HEK293 (cell line): ENCODE results near the gene USP6NL.

Experiments
- CTCF ChIA-PET: fragments of 350-600 bp; formaldehyde crosslinking; extraction: SDS; loops from one replicate; lab custom pipeline; 2021; ENCODE audit warnings: antibody characterized with exemption; lab: Yijun Ruan, JAX
- POLR2A ChIA-PET: fragments of 300-600 bp; formaldehyde crosslinking; extraction: SDS; loops from one replicate; lab custom pipeline; 2020; ENCODE audit warnings: antibody characterized with exemption, inconsistent platforms; lab: Yijun Ruan, JAX
- H3K27ac ChIP-seq: fragments of 200-500 bp; sonication (Bioruptor generic); 2 replicates; pipeline ENCODE4 v1.5.1; 2014; ENCODE audit warnings: low read depth, low read length, control low read depth, inconsistent platforms; ENCODE audit errors: extremely low read depth
- H3K36me3 ChIP-seq, 2 experiments: fragments of 200-500 bp in 1 of 2; sonication (Bioruptor generic) in 1 of 2; 1 replicate in 1 of 2; 2 replicates in 1 of 2; pipeline ENCODE4 v1.5.1; 2014 to 2017; ENCODE audit warnings: inconsistent platforms in 2 of 2, low read length in 2 of 2; ENCODE audit not compliant: control insufficient read depth in 2 of 2, insufficient read depth in 1 of 2
- H3K4me1 ChIP-seq: fragments of 200-500 bp; sonication (Bioruptor generic); 2 replicates; pipeline ENCODE4 v1.5.1; 2014; ENCODE audit warnings: mild to moderate bottlenecking, low read length, inconsistent platforms; ENCODE audit not compliant: control insufficient read depth, insufficient read depth
- H3K4me3 ChIP-seq: 2 replicates; pipeline ENCODE4 v1.5.1; 2011; ENCODE audit warnings: low read depth, mild to moderate bottlenecking, control low read depth, low read length, moderate library complexity
- H3K9me3 ChIP-seq: fragments of 200-500 bp; sonication (Bioruptor generic); 2 replicates; pipeline ENCODE4 v1.5.1; 2014; ENCODE audit warnings: low read depth, low read length, inconsistent platforms; ENCODE audit not compliant: control insufficient read depth, insufficient read depth
- GLIS2 ChIP-seq: fragments of 450-650 bp; formaldehyde crosslinking; IDR thresholded peaks from 2 replicates; pipeline ENCODE4 v1.5.1; 2016; ENCODE audit warnings: missing biosample characterization, missing genetic modification characterization
- IKZF3 ChIP-seq: fragments of 450-650 bp; IDR thresholded peaks from 2 replicates; pipeline ENCODE4 v1.5.0; 2018; ENCODE audit warnings: missing biosample characterization, mild to moderate bottlenecking, missing genetic modification characterization, moderate library complexity
- OSR2 ChIP-seq: fragments of 450-650 bp; formaldehyde crosslinking; IDR thresholded peaks from 2 replicates; pipeline ENCODE4 v1.5.1; 2016; ENCODE audit warnings: missing biosample characterization, missing genetic modification characterization
- SALL2 ChIP-seq: fragments of 450-650 bp; formaldehyde crosslinking; IDR thresholded peaks from 2 replicates; pipeline ENCODE4 v1.5.0; 2017; ENCODE audit warnings: missing biosample characterization, mild to moderate bottlenecking, missing genetic modification characterization, borderline replicate concordance
- TSHZ1 ChIP-seq: fragments of 450-650 bp; formaldehyde crosslinking; IDR thresholded peaks from 2 replicates; pipeline ENCODE4 v1.5.1; 2016; ENCODE audit warnings: missing biosample characterization, missing genetic modification characterization, borderline replicate concordance
- ZBTB44 ChIP-seq: fragments of 450-650 bp; IDR thresholded peaks from 2 replicates; pipeline ENCODE4 v1.5.1; 2018; ENCODE audit warnings: missing biosample characterization, mild to moderate bottlenecking, missing genetic modification characterization
- ZNF112 ChIP-seq: fragments of 450-650 bp; formaldehyde crosslinking; IDR thresholded peaks from 2 replicates; pipeline ENCODE4 v1.5.0; 2017; ENCODE audit warnings: missing biosample characterization, missing genetic modification characterization
- ZNF175 ChIP-seq: fragments of 450-650 bp; formaldehyde crosslinking; IDR thresholded peaks from 2 replicates; pipeline ENCODE4 v1.5.1; 2016; ENCODE audit warnings: missing biosample characterization, missing genetic modification characterization
- ZNF24 ChIP-seq: fragments of 450-650 bp; formaldehyde crosslinking; IDR thresholded peaks from 2 replicates; pipeline ENCODE4 v1.5.1; 2016; ENCODE audit warnings: missing biosample characterization, missing genetic modification characterization
- ZNF292 ChIP-seq: fragments of 450-650 bp; formaldehyde crosslinking; IDR thresholded peaks from 2 replicates; pipeline ENCODE4 v1.5.1; 2016; ENCODE audit warnings: low read depth, missing biosample characterization, missing genetic modification characterization, borderline replicate concordance
- ZNF600 ChIP-seq: fragments of 450-650 bp; formaldehyde crosslinking; IDR thresholded peaks from 2 replicates; pipeline ENCODE4 v1.5.1; 2016; ENCODE audit warnings: missing biosample characterization, missing genetic modification characterization
- ZNF621 ChIP-seq: fragments of 450-650 bp; formaldehyde crosslinking; IDR thresholded peaks from 2 replicates; pipeline ENCODE4 v1.5.1; 2017; ENCODE audit warnings: missing biosample characterization, missing genetic modification characterization
- ZSCAN16 ChIP-seq: fragments of 450-650 bp; formaldehyde crosslinking; IDR thresholded peaks from 2 replicates; pipeline ENCODE4 v1.5.1; 2016; ENCODE audit warnings: missing biosample characterization, missing genetic modification characterization
- ZSCAN23 ChIP-seq: fragments of 450-650 bp; formaldehyde crosslinking; IDR thresholded peaks from 2 replicates; pipeline ENCODE4 v1.5.1; 2016; ENCODE audit warnings: missing biosample characterization, missing genetic modification characterization
- TF ChIP-seq, protein P1 (sequence below): fragments of 450-650 bp; formaldehyde crosslinking; IDR thresholded peaks from 2 replicates; pipeline ENCODE4 v1.5.1; 2017; ENCODE audit warnings: missing biosample characterization, mild to moderate bottlenecking, missing genetic modification characterization, moderate library complexity
- TF ChIP-seq, protein P2 (sequence below): fragments of 450-650 bp; formaldehyde crosslinking; IDR thresholded peaks from 2 replicates; pipeline ENCODE4 v1.5.1; 2017; ENCODE audit warnings: missing biosample characterization, missing genetic modification characterization

The USP6NL gene

DNA sequence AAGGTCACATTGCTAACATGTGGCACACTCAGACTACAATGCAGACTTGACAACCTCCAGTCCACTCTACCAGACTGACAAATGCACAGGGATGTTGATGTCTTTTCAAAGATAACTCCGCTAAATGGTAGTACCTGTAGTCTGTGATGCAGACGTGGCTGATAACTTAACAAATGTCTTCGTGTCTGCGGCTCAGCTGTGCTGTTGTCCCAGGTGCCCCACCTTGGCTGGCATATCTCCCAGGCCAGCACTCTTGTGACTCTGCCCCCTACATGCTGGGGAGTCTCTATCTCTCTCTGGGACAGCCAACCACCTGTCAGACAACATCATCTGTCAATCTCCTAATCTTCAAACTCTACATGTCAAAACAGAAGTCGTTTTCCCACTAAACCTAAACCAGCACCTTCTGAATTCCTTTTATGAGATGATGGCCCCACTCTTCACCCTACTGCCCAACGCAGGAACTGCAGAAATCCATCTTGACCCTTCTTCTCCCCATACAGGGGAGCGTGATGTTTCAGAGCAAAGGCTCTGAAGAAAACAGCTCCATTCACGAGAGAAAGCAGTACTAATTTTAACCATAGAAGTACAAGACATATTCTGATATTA is 156.4 kb downstream of the USP6NL start:
- POLR2A ChIA-PET: no interaction called here

More for the DNA sequence above, 156.4 kb downstream of the USP6NL start:
- no peak overlapping the region for H3K27ac ChIP-seq
- TF ChIP-seq OSR2 (tag by site-specific recombination): no peak
- TF ChIP-seq ZNF621 (tag by site-specific recombination): no peak
- no peak for TF ChIP-seq ZNF600
- no peak for TF ChIP-seq ZNF112 (tag by site-specific recombination)
- TF ChIP-seq ZNF24 (tag by site-specific recombination): no peak
- TF ChIP-seq, protein P1, sequence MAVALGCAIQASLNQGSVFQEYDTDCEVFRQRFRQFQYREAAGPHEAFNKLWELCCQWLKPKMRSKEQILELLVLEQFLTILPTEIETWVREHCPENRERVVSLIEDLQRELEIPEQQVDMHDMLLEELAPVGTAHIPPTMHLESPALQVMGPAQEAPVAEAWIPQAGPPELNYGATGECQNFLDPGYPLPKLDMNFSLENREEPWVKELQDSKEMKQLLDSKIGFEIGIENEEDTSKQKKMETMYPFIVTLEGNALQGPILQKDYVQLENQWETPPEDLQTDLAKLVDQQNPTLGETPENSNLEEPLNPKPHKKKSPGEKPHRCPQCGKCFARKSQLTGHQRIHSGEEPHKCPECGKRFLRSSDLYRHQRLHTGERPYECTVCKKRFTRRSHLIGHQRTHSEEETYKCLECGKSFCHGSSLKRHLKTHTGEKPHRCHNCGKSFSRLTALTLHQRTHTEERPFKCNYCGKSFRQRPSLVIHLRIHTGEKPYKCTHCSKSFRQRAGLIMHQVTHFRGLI (tag by site-specific recombination): no peak
- TF ChIP-seq ZBTB44 (tag by site-specific recombination): no peak
- TF ChIP-seq ZNF292 (tag by site-specific recombination): no peak
- no peak for TF ChIP-seq ZSCAN23 (tag by site-specific recombination)
- TF ChIP-seq TSHZ1: no peak
- TF ChIP-seq IKZF3 (tag by site-specific recombination): no peak
- TF ChIP-seq SALL2: no peak
- no peak for TF ChIP-seq ZSCAN16 (tag by site-specific recombination)
- TF ChIP-seq GLIS2 (tag by site-specific recombination): no peak
- TF ChIP-seq, protein P2, sequence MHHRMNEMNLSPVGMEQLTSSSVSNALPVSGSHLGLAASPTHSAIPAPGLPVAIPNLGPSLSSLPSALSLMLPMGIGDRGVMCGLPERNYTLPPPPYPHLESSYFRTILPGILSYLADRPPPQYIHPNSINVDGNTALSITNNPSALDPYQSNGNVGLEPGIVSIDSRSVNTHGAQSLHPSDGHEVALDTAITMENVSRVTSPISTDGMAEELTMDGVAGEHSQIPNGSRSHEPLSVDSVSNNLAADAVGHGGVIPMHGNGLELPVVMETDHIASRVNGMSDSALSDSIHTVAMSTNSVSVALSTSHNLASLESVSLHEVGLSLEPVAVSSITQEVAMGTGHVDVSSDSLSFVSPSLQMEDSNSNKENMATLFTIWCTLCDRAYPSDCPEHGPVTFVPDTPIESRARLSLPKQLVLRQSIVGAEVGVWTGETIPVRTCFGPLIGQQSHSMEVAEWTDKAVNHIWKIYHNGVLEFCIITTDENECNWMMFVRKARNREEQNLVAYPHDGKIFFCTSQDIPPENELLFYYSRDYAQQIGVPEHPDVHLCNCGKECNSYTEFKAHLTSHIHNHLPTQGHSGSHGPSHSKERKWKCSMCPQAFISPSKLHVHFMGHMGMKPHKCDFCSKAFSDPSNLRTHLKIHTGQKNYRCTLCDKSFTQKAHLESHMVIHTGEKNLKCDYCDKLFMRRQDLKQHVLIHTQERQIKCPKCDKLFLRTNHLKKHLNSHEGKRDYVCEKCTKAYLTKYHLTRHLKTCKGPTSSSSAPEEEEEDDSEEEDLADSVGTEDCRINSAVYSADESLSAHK (tag by site-specific recombination): no peak
- TF ChIP-seq ZNF175 (tag by site-specific recombination): no peak
- CTCF ChIA-PET: interaction anchor here (1.2 kb wide), 1 partner anchor 31 kb away, joined by 5 read pairs; no protein-coding TSS in a partner anchor
- no peaks in the 10 kb centered on the region for H3K9me3 ChIP-seq
- H3K4me3 ChIP-seq: no peak overlapping the region
- H3K36me3 ChIP-seq: no peaks in the 10 kb centered on the region
- H3K4me1 ChIP-seq: no peaks in the 10 kb centered on the region
